Vagina (tissue), 2 donors: ENCODE results near the gene MNAT1.

Experiments used
- CTCF ChIP-seq, 3 experiments: fragments of 450-650 bp in 2 of 3; fragments of 200-600 bp in 1 of 3; sonication (generic) in 1 of 3; IDR thresholded peaks; one replicate each; pipeline ENCODE4 v1.5.1; 2017 to 2019; ENCODE audit warnings: antibody characterized with exemption in 3 of 3, mild to moderate bottlenecking in 2 of 3, moderate library complexity in 2 of 3
- POLR2A ChIP-seq, 2 donors: fragments of 450-650 bp; IDR thresholded peaks; one replicate each; pipeline ENCODE4 v1.6.1; 2017; ENCODE audit warnings: antibody characterized with exemption in 2 of 2, mild to moderate bottlenecking in 2 of 2, moderate library complexity in 2 of 2
- POLR2AphosphoS5 ChIP-seq, 2 donors: sonication (generic); formaldehyde crosslinking; IDR thresholded peaks; one replicate each; pipeline ENCODE4 v1.9.0; 2017; ENCODE audit warnings: antibody characterized with exemption in 2 of 2, mild to moderate bottlenecking in 2 of 2, low read depth in 1 of 2; ENCODE audit not compliant: insufficient read depth in 1 of 2

- no peak for TF ChIP-seq POLR2AphosphoS5 (IDR thresholded peaks at IDR 0.05; ENCODE audit: insufficient read depth in 1 of 2, low read depth in 1 of 2)
- no peak for TF ChIP-seq CTCF (IDR thresholded peaks at IDR 0.05)
- no peak for TF ChIP-seq POLR2A (IDR thresholded peaks at IDR 0.05)
These were observed 55.1 kb downstream of the MNAT1 start for GRCh38 chr14:60789656-60790055.
